A673 (cell line): Measurements from ENCODE around the gene ACVR1B.

Experiments
- EZH2 ChIP-seq: fragments of 200-600 bp; sonication (generic); IDR thresholded peaks from 2 replicates; pipeline ENCODE4 v1.6.1; 2017; ENCODE audit warnings: borderline replicate concordance, low read depth, mild to moderate bottlenecking, mixed read lengths, antibody characterized with exemption, low read length; ENCODE audit not compliant: poor library complexity, severe bottlenecking
- TF ChIP-seq, protein P1 (sequence below): fragments of 300-800, 200-600 bp; sonication (generic); conservative IDR thresholded peaks from 2 replicates; pipeline ENCODE4 v1.5.1; 2017; ENCODE audit warnings: low read depth, mild to moderate bottlenecking, antibody characterized with exemption, low read length, moderate library complexity, mixed read lengths

- TF ChIP-seq, protein P1, sequence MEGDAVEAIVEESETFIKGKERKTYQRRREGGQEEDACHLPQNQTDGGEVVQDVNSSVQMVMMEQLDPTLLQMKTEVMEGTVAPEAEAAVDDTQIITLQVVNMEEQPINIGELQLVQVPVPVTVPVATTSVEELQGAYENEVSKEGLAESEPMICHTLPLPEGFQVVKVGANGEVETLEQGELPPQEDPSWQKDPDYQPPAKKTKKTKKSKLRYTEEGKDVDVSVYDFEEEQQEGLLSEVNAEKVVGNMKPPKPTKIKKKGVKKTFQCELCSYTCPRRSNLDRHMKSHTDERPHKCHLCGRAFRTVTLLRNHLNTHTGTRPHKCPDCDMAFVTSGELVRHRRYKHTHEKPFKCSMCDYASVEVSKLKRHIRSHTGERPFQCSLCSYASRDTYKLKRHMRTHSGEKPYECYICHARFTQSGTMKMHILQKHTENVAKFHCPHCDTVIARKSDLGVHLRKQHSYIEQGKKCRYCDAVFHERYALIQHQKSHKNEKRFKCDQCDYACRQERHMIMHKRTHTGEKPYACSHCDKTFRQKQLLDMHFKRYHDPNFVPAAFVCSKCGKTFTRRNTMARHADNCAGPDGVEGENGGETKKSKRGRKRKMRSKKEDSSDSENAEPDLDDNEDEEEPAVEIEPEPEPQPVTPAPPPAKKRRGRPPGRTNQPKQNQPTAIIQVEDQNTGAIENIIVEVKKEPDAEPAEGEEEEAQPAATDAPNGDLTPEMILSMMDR, result no peak
- TF ChIP-seq EZH2, result no peak
These were observed 31.5 kb upstream of the ACVR1B start for GRCh38 chr12:51920046-51920445.
